ENCODE data around the gene C21orf91.

C21orf91 gene

GRCh38 chr21:17796503-17796902, 22.7 kb downstream of the C21orf91 start:
- Histone ChIP-seq H3K9ac (ENCODE audit: low read length) (no peak overlapping the region), H3K9me3 (ENCODE audit: control insufficient read depth, low read length) (no peaks in the 10 kb centered on the region), H3K36me3 (ENCODE audit: control insufficient read depth, insufficient read depth, low read length, severe bottlenecking) (no peaks in the 10 kb centered on the region), H3K27me3 (replicated peaks; ENCODE audit: control insufficient read depth, insufficient read depth, low read length) (no peaks in the 10 kb centered on the region), H3K4me1 (ENCODE audit: control insufficient read depth, insufficient read depth, low read length) (peaks cover 11% of the 10 kb centered on the region), H3K4me3 (ENCODE audit: low read length) (no peak overlapping the region)
- no peak for DNase-seq (ENCODE audit: low read depth)

- no peak overlapping the region for H3K4me3 ChIP-seq (ENCODE audit: low read length)
- no peaks in the 10 kb centered on the region for H3K27me3 ChIP-seq (replicated peaks; ENCODE audit: control insufficient read depth, insufficient read depth, low read length)
- no peaks in the 10 kb centered on the region for H3K36me3 ChIP-seq (ENCODE audit: control insufficient read depth, insufficient read depth, low read length, severe bottlenecking)
- no peak for DNase-seq (ENCODE audit: low read depth)
- H3K9ac ChIP-seq (ENCODE audit: low read length), result no peak overlapping the region
- H3K4me1 ChIP-seq (ENCODE audit: control insufficient read depth, insufficient read depth, low read length), result peaks cover 11% of the 10 kb centered on the region
- no peaks in the 10 kb centered on the region for H3K9me3 ChIP-seq (ENCODE audit: control insufficient read depth, low read length)
Observed at GRCh38 chr21:17796037-17796403, 23.1 kb downstream of the C21orf91 start.

- no peaks in the 10 kb centered on the region for H3K36me3 ChIP-seq (ENCODE audit: control insufficient read depth, insufficient read depth, low read length, severe bottlenecking)
- no peak for DNase-seq (ENCODE audit: low read depth)
- no peaks in the 10 kb centered on the region for H3K9me3 ChIP-seq (ENCODE audit: control insufficient read depth, low read length)
- peaks cover 11% of the 10 kb centered on the region for H3K4me1 ChIP-seq (ENCODE audit: control insufficient read depth, insufficient read depth, low read length)
- H3K4me3 ChIP-seq (ENCODE audit: low read length), result no peak overlapping the region
- no peaks in the 10 kb centered on the region for H3K27me3 ChIP-seq (replicated peaks; ENCODE audit: control insufficient read depth, insufficient read depth, low read length)
- H3K9ac ChIP-seq (ENCODE audit: low read length), result no peak overlapping the region
Observed at GRCh38 chr21:17795146-17796036, 23.8 kb downstream of the C21orf91 start.

- Histone ChIP-seq H3K36me3 (ENCODE audit: control insufficient read depth, insufficient read depth, low read length, severe bottlenecking) (no peaks in the 10 kb centered on the region), H3K4me1 (ENCODE audit: control insufficient read depth, insufficient read depth, low read length) (peaks cover 11% of the 10 kb centered on the region), H3K9ac (ENCODE audit: low read length) (peak overlapping the region; percentile 50), H3K9me3 (ENCODE audit: control insufficient read depth, low read length) (no peaks in the 10 kb centered on the region), H3K27me3 (replicated peaks; ENCODE audit: control insufficient read depth, insufficient read depth, low read length) (no peaks in the 10 kb centered on the region), H3K4me3 (ENCODE audit: low read length) (peak overlapping the region; percentile 74)
- DNase-seq (ENCODE audit: low read depth), result no peak
Observed at GRCh38 chr21:17794518-17795145, 24.5 kb downstream of the C21orf91 start.

- Histone ChIP-seq H3K27me3 (replicated peaks; ENCODE audit: control insufficient read depth, insufficient read depth, low read length) (no peaks in the 10 kb centered on the region), H3K4me3 (ENCODE audit: low read length) (peak overlapping the region; percentile 74), H3K9me3 (ENCODE audit: control insufficient read depth, low read length) (no peaks in the 10 kb centered on the region), H3K36me3 (ENCODE audit: control insufficient read depth, insufficient read depth, low read length, severe bottlenecking) (no peaks in the 10 kb centered on the region), H3K4me1 (ENCODE audit: control insufficient read depth, insufficient read depth, low read length) (peaks cover 8% of the 10 kb centered on the region), H3K9ac (ENCODE audit: low read length) (peak overlapping the region; percentile 50)
- peak; percentile 47 for DNase-seq (ENCODE audit: low read depth)
Observed at GRCh38 chr21:17793246-17794123, 25.7 kb downstream of the C21orf91 start.

GRCh38 chr21:17789656-17790055, 29.5 kb downstream of the C21orf91 start:
- Histone ChIP-seq H3K4me1 (ENCODE audit: control insufficient read depth, insufficient read depth, low read length) (peaks cover 6% of the 10 kb centered on the region), H3K27me3 (replicated peaks; ENCODE audit: control insufficient read depth, insufficient read depth, low read length) (no peaks in the 10 kb centered on the region), H3K9ac (ENCODE audit: low read length) (no peak overlapping the region), H3K4me3 (ENCODE audit: low read length) (no peak overlapping the region), H3K36me3 (ENCODE audit: control insufficient read depth, insufficient read depth, low read length, severe bottlenecking) (peaks cover 10% of the 10 kb centered on the region), H3K9me3 (ENCODE audit: control insufficient read depth, low read length) (no peaks in the 10 kb centered on the region)
- DNase-seq (ENCODE audit: low read depth), result no peak

- Histone ChIP-seq H3K27me3 (replicated peaks; ENCODE audit: control insufficient read depth, insufficient read depth, low read length) (no peaks in the 10 kb centered on the region), H3K4me3 (ENCODE audit: low read length) (no peak overlapping the region), H3K9ac (ENCODE audit: low read length) (no peak overlapping the region), H3K9me3 (ENCODE audit: control insufficient read depth, low read length) (no peaks in the 10 kb centered on the region), H3K36me3 (ENCODE audit: control insufficient read depth, insufficient read depth, low read length, severe bottlenecking) (peaks cover 10% of the 10 kb centered on the region), H3K4me1 (ENCODE audit: control insufficient read depth, insufficient read depth, low read length) (peaks cover 1% of the 10 kb centered on the region)
- no peak for DNase-seq (ENCODE audit: low read depth)
Observed at GRCh38 chr21:17789069-17789468, 30.1 kb downstream of the C21orf91 start.

GRCh38 chr21:17786851-17787181, 32.3 kb downstream of the C21orf91 start:
- H3K36me3 ChIP-seq (ENCODE audit: control insufficient read depth, insufficient read depth, low read length, severe bottlenecking), result peaks cover 10% of the 10 kb centered on the region
- DNase-seq (ENCODE audit: low read depth), result no peak
- no peaks in the 10 kb centered on the region for H3K4me1 ChIP-seq (ENCODE audit: control insufficient read depth, insufficient read depth, low read length)
- H3K9me3 ChIP-seq (ENCODE audit: control insufficient read depth, low read length), result no peaks in the 10 kb centered on the region
- no peak overlapping the region for H3K9ac ChIP-seq (ENCODE audit: low read length)
- no peaks in the 10 kb centered on the region for H3K27me3 ChIP-seq (replicated peaks; ENCODE audit: control insufficient read depth, insufficient read depth, low read length)
- no peak overlapping the region for H3K4me3 ChIP-seq (ENCODE audit: low read length)

GRCh38 chr21:17786071-17786850, 32.9 kb downstream of the C21orf91 start:
- Histone ChIP-seq H3K27me3 (replicated peaks; ENCODE audit: control insufficient read depth, insufficient read depth, low read length) (no peaks in the 10 kb centered on the region), H3K9ac (ENCODE audit: low read length) (no peak overlapping the region), H3K9me3 (ENCODE audit: control insufficient read depth, low read length) (no peaks in the 10 kb centered on the region), H3K4me1 (ENCODE audit: control insufficient read depth, insufficient read depth, low read length) (no peaks in the 10 kb centered on the region), H3K4me3 (ENCODE audit: low read length) (no peak overlapping the region), H3K36me3 (ENCODE audit: control insufficient read depth, insufficient read depth, low read length, severe bottlenecking) (peaks cover 10% of the 10 kb centered on the region)
- no peak for DNase-seq (ENCODE audit: low read depth)

GRCh38 chr21:17785403-17785788, 33.8 kb downstream of the C21orf91 start:
- Histone ChIP-seq H3K36me3 (ENCODE audit: control insufficient read depth, insufficient read depth, low read length, severe bottlenecking) (peaks cover 10% of the 10 kb centered on the region), H3K4me3 (ENCODE audit: low read length) (no peak overlapping the region), H3K9ac (ENCODE audit: low read length) (no peak overlapping the region), H3K27me3 (replicated peaks; ENCODE audit: control insufficient read depth, insufficient read depth, low read length) (no peaks in the 10 kb centered on the region), H3K4me1 (ENCODE audit: control insufficient read depth, insufficient read depth, low read length) (no peaks in the 10 kb centered on the region), H3K9me3 (ENCODE audit: control insufficient read depth, low read length) (no peaks in the 10 kb centered on the region)
- no peak for DNase-seq (ENCODE audit: low read depth)

All from adipocyte (in vitro differentiated cells).